K562 treated with DMSO at 1 percent for 48 hours (cell line): ENCODE measurements around the gene PHF12. TPM values are rescaled to one million over a fixed set of nuclear protein-coding genes. Genes with fewer than 3 reads are reported as not detected.

Experiments
- total RNA-seq: library from RNA; unstranded; fragments of 300-600 nt; gene quantifications from 2 replicates; pipeline ENCODE4 v1.2.3, GENCODE V29; 2022; ENCODE audit warnings: low replicate concordance; ENCODE audit errors: extremely low read depth

PHF12 gene
- not detected in 2 replicates for total RNA-seq

DNA sequence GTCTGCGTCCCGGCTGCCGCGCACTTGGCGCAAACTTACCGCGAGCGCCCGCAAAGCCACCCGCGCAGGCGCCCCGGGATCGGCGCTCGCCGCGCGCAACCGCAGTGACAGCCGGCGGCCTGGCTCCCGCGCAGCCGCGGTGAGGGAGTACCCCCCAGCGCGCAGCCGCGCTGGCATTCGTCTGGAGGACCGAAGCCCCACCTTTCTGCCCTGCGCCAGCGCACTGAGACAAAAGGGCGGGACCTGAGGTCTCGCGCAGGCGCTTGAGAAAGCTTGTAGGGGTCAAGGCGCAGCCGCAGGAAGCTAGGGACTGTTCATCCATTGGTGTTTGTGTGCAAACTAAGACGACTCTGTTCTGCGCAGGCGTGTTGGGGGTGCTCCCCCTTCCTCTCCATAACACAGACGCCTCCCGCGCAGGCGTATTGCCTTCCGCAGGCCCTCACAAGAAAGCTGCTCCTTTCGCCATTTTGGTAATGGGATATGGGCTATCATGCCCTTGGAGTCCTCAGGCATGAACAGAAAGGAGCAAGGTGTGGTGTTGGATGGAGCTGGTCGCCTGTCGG lies at the start of gene PHF12:
Gene PHF12 (minus strand): TSS at position 91 of the 563 bp plus-strand sequence. CDS start 558 bp downstream, outside the sequence.

DNA sequence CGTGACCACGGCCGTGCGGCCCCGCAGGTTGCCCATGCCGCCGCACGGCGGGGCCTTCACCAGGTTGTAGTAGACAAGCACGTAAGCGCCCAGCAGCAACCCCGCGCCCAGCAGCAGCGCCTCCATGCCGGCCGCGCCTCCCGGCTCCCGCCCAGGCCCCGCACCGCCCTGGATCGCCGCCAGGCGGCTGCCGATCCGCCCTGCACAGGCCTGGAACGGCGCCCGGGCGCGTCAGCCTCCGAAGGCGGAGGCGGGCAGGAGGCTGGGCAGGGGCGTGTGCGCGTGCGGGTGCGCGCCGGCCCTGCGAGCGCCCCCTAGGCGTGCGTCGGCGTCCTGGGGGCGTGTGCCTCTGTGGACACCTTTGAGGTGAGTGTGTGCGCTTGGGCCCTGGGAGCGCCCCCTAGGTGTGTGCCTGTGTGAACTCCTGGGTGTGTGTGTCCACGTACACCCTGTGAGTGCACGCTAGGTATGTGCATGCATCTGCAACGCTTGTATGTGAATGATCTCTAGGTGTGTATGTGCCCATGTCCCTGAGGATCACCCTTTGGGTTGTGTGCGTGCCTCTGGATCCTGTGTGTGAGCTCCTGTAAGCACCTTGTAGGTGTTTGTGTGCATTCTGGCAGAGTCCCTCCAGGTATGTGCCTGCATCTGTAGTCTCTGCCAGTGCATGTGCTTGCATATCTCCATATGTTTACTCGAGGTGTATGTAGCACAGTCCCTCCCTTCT lies 48.3 kb downstream of the PHF12 start, which contains the start of gene DHRS13:
Gene DHRS13 (minus strand): TSS at position 261 of the 727 bp plus-strand sequence. CDS start 135 bp downstream, at position 126.

DNA sequence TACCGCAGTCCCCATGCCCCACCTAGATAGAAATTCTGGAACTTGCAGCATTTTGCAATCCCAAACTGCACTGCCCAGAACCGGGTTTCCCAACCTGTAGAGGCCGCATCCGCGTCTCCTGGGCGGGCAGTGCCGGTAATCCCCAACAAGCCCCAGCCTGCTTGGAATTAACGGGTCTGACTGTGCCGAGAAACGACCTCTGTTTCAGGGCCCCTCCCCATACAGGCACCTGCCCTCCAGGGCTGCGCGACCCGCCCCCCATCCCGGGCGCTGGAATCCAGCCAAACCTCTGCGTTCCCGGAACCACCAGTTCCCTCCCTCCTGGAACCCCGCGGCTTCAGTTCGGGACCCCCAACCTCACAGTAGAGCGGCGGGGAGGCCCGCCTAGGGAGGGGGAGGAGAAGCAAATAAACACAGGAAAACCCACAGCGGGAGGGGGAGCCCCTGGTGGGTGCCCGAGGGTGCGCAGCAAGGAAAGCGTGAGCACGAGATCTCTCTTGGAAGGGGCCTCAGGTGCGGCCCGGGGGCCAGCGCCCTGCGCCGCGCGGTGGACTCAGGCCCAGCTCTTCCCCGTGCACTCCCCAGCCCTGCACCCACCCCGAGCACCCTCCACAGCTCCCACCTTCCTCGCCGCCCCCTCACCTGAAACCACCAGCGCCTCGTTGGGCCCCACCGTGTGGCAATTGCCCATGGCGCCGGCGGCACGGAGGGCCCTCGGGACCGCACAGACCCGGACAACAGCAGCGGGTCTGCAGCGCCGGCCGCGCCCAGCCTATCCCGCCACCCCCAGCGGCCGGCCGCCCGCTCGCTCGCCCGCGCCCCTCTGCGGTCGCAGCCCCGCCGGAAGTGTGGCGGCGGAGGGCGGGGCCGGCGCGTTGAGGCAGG lies 54.2 kb downstream of the PHF12 start, which contains the start of gene FLOT2:
Gene FLOT2 (minus strand): TSS at position 850 of the 885 bp plus-strand sequence. CDS start 159 bp downstream, at position 691.

Other genes starting within 250 kb of the PHF12 start
- not detected in 2 replicates for gene PROCA1, start 239.6 kb downstream of the PHF12 start, total RNA-seq
- gene RAB34, start 233.7 kb downstream of the PHF12 start, total RNA-seq, result not detected in 2 replicates
- gene RPL23A, start 231.5 kb downstream of the PHF12 start, total RNA-seq, result 801 and 2,820 TPM in 2 replicates
- gene TLCD1, start 225.3 kb downstream of the PHF12 start, total RNA-seq, result not detected in 2 replicates
- not detected in 2 replicates for gene NEK8, start 222.7 kb downstream of the PHF12 start, total RNA-seq
- 567 TPM in 1 of 2 replicates, not detected in the other for gene TRAF4, start 207.5 kb downstream of the PHF12 start, total RNA-seq
- gene FAM222B, start 108.7 kb downstream of the PHF12 start, total RNA-seq, result not detected in 2 replicates
- not detected in 2 replicates for gene ERAL1, start 96.5 kb downstream of the PHF12 start, total RNA-seq
- not detected in 2 replicates for gene FLOT2, start 53.8 kb downstream of the PHF12 start, total RNA-seq
- not detected in 2 replicates for gene DHRS13, start 48.4 kb downstream of the PHF12 start, total RNA-seq
- not detected in 2 replicates for gene SEZ6, start 54.5 kb upstream of the PHF12 start, total RNA-seq
- gene PIPOX, start 91.6 kb upstream of the PHF12 start, total RNA-seq, result not detected in 2 replicates
- gene MYO18A, start 228.9 kb upstream of the PHF12 start, total RNA-seq, result not detected in 2 replicates